Uterus (tissue), 4 donors: ENCODE data around the gene PKD2L2. TPM values are rescaled to one million over a fixed set of nuclear protein-coding genes. Genes with fewer than 3 reads are reported as not detected.

Experiments used
- DNase-seq, 2 donors: peaks; one replicate each; pipeline ENCODE4 v3.0.0-alpha.2; 2019 to 2020
- H3K27ac ChIP-seq, 2 donors: fragments of 200-600 bp; sonication (generic); 1 replicate in 1 of 2; 2 replicates in 1 of 2; pipeline ENCODE4 v1.5.1; 2016 to 2018
- H3K27me3 ChIP-seq, 2 donors: fragments of 200-600 bp; sonication (generic); one replicate each; pipeline ENCODE4 v1.5.1; 2018 to 2019; ENCODE audit warnings: control low read depth in 1 of 2
- H3K36me3 ChIP-seq, 2 donors: fragments of 200-600 bp; sonication (generic); one replicate each; pipeline ENCODE4 v1.5.1; 2019; ENCODE audit warnings: control low read depth in 1 of 2
- H3K4me1 ChIP-seq, 2 donors: fragments of 200-600 bp; sonication (generic); one replicate each; pipeline ENCODE4 v1.5.1; 2018 to 2019; ENCODE audit warnings: control low read depth in 1 of 2
- H3K4me3 ChIP-seq, 2 donors: fragments of 200-600 bp; sonication (generic); 1 replicate in 1 of 2; 2 replicates in 1 of 2; pipeline ENCODE4 v1.5.1; 2018 to 2019; ENCODE audit warnings: mild to moderate bottlenecking in 1 of 2
- H3K9me3 ChIP-seq, 2 donors: fragments of 200-600 bp; sonication (generic); one replicate each; pipeline ENCODE4 v1.5.1; 2019; ENCODE audit warnings: control low read depth in 1 of 2
- POLR2A ChIP-seq, 2 donors: fragments of 450-650 bp; IDR thresholded peaks; one replicate each; pipeline ENCODE4 v1.6.1; 2016; ENCODE audit warnings: antibody characterized with exemption in 2 of 2, mild to moderate bottlenecking in 1 of 2, moderate library complexity in 1 of 2
- intact Hi-C: fragments of 100-400 bp; cut with DNase I; formaldehyde crosslinking; loops from one replicate; pipeline ENCODE4 v1.15.1; 2023; ENCODE audit warnings: low total_unique reads
- total RNA-seq, 4 donors: library from RNA; depleted of rRNA in 3 of 4; stranded (reverse); fragments of >200 nt in 3 of 4; gene quantifications; one replicate each; pipeline versions ENCODE4 v1.1.0 to v1.2.4, GENCODE V29; 2014 to 2023
- TF ChIP-seq, protein P1 (sequence below), 4 experiments: fragments of 200-600 bp in 2 of 4; fragments of 450-650 bp in 2 of 4; sonication (generic) in 2 of 4; IDR thresholded peaks; one replicate each; pipeline ENCODE4 v1.5.1; 2016 to 2019; ENCODE audit warnings: antibody characterized with exemption in 4 of 4, mild to moderate bottlenecking in 2 of 4, moderate library complexity in 1 of 4
- donor health status: DM: yes; HTN: yes; CAD: no.

Gene PKD2L2
- total RNA-seq, 4 donors from 2014 or later: not detected

- H3K27ac ChIP-seq: no peak overlapping the region
Observed at GRCh38 chr5:137902408-137903133, 13.3 kb downstream of the PKD2L2 start.

DNA sequence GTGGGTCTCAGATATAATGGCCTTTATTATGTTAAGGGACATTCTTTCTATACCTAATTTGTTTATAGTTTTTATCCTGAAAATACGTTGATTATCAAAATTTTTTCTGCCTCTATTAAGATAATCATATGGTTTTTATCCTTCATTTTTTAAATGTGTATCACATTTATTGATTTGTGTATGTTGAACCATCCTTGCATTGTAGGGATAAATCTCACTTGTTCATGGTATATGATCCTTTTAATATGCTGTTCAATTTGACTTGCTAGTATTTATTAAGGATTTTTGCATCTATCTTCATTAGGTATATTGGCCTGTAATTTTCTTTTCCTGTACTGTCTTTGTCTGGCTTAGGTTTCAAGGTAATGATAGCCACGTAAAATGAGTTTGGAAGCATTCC, 25.5 kb downstream of the PKD2L2 start:
- Histone ChIP-seq H3K4me3 (no peak overlapping the region), H3K4me1 (no peaks in the 10 kb centered on the region), H3K27me3 (no peaks in the 10 kb centered on the region), H3K36me3 (no peaks in the 10 kb centered on the region), H3K9me3 (no peaks in the 10 kb centered on the region), H3K27ac (no peak overlapping the region)
- no peak for DNase-seq
- TF ChIP-seq, protein P1, sequence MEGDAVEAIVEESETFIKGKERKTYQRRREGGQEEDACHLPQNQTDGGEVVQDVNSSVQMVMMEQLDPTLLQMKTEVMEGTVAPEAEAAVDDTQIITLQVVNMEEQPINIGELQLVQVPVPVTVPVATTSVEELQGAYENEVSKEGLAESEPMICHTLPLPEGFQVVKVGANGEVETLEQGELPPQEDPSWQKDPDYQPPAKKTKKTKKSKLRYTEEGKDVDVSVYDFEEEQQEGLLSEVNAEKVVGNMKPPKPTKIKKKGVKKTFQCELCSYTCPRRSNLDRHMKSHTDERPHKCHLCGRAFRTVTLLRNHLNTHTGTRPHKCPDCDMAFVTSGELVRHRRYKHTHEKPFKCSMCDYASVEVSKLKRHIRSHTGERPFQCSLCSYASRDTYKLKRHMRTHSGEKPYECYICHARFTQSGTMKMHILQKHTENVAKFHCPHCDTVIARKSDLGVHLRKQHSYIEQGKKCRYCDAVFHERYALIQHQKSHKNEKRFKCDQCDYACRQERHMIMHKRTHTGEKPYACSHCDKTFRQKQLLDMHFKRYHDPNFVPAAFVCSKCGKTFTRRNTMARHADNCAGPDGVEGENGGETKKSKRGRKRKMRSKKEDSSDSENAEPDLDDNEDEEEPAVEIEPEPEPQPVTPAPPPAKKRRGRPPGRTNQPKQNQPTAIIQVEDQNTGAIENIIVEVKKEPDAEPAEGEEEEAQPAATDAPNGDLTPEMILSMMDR (IDR thresholded peaks at IDR 0.05): no peak
- no peak for TF ChIP-seq POLR2A (IDR thresholded peaks at IDR 0.05)
- intact Hi-C loops: no loop called here

More at GRCh38 chr5:137902408-137903133, 13.3 kb downstream of the PKD2L2 start:
- no peaks in the 10 kb centered on the region for H3K4me1 ChIP-seq
- no peak overlapping the region for H3K4me3 ChIP-seq
- H3K9me3 ChIP-seq: no peaks in the 10 kb centered on the region
- no peaks in the 10 kb centered on the region for H3K36me3 ChIP-seq
- no peaks in the 10 kb centered on the region for H3K27me3 ChIP-seq
- intact Hi-C loops: no loop called here
- TF ChIP-seq, protein P1 (IDR thresholded peaks at IDR 0.05): no peak
- no peak for TF ChIP-seq POLR2A (IDR thresholded peaks at IDR 0.05)
- DNase-seq: no peak

GRCh38 chr5:137916923-137917322, 27.7 kb downstream of the PKD2L2 start:
- TF ChIP-seq, protein P1 (IDR thresholded peaks at IDR 0.05): no peak
- TF ChIP-seq POLR2A (IDR thresholded peaks at IDR 0.05): no peak
- Histone ChIP-seq H3K36me3 (no peaks in the 10 kb centered on the region), H3K4me1 (no peaks in the 10 kb centered on the region), H3K27me3 (no peaks in the 10 kb centered on the region), H3K4me3 (no peak overlapping the region), H3K9me3 (no peaks in the 10 kb centered on the region), H3K27ac (no peak overlapping the region)
- intact Hi-C loops: no loop called here
- DNase-seq: no peak

GRCh38 chr5:137921931-137922330, 32.7 kb downstream of the PKD2L2 start:
- no peaks in the 10 kb centered on the region for H3K9me3 ChIP-seq
- no peaks in the 10 kb centered on the region for H3K36me3 ChIP-seq
- intact Hi-C loops: no loop called here
- H3K4me3 ChIP-seq: no peak overlapping the region
- no peaks in the 10 kb centered on the region for H3K27me3 ChIP-seq
- no peaks in the 10 kb centered on the region for H3K4me1 ChIP-seq
- DNase-seq: no peak
- TF ChIP-seq, protein P1 (IDR thresholded peaks at IDR 0.05): no peak
- no peak for TF ChIP-seq POLR2A (IDR thresholded peaks at IDR 0.05)
- H3K27ac ChIP-seq: no peak overlapping the region

DNA sequence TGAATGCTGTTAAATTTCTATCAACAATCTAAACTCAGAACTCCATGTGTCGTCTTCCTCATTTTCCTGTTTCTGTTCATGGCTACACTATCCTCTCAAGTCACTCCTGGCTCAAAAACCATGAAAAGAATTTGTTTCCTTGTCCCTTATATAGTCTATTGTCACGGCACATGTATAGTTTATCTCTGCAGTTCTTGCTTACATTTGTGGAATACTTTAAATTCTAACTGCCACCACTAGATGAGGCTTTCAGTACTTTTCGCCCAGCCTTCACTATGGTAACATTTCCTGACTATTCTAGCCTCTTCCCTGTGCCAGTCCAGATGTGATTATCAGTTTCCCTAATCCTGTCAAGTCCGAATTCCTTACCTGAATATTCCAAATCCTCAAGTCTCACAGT, 34.6 kb downstream of the PKD2L2 start:
- TF ChIP-seq POLR2A (IDR thresholded peaks at IDR 0.05): no peak
- TF ChIP-seq, protein P1 (IDR thresholded peaks at IDR 0.05): no peak
- Histone ChIP-seq H3K36me3 (no peaks in the 10 kb centered on the region), H3K4me3 (no peak overlapping the region), H3K27ac (no peak overlapping the region), H3K27me3 (no peaks in the 10 kb centered on the region), H3K9me3 (no peaks in the 10 kb centered on the region), H3K4me1 (no peaks in the 10 kb centered on the region)
- intact Hi-C loops: no loop called here
- DNase-seq: no peak
